Right renal cortex interstitium (tissue), 3 donors: Measurements from ENCODE around the gene ST6GALNAC6. TPM values are rescaled to one million over a fixed set of nuclear protein-coding genes. Genes with fewer than 3 reads are reported as not detected.
"Not testable (repeated sequence)": the region's sequence is repeated elsewhere in the genome, so short reads cannot be mapped to it uniquely, and the experiment has no call there.

Experiments
- DNase-seq, 3 donors: peaks; one replicate each; pipeline ENCODE4 v3.0.0-alpha.2; 2013; ENCODE audit warnings: low read depth in 3 of 3, low spot score in 2 of 3
- polyA plus RNA-seq, 3 donors: library from polyadenylated mRNA; unstranded; fragments of 120-200 nt; gene quantifications; one replicate each; pipeline ENCODE4 v1.2.1, GENCODE V29; 2013; ENCODE audit not compliant: insufficient read length in 3 of 3

The ST6GALNAC6 gene
- polyA plus RNA-seq, 3 donors: 39.7 to 47.3 (median 43.1) TPM

DNA sequence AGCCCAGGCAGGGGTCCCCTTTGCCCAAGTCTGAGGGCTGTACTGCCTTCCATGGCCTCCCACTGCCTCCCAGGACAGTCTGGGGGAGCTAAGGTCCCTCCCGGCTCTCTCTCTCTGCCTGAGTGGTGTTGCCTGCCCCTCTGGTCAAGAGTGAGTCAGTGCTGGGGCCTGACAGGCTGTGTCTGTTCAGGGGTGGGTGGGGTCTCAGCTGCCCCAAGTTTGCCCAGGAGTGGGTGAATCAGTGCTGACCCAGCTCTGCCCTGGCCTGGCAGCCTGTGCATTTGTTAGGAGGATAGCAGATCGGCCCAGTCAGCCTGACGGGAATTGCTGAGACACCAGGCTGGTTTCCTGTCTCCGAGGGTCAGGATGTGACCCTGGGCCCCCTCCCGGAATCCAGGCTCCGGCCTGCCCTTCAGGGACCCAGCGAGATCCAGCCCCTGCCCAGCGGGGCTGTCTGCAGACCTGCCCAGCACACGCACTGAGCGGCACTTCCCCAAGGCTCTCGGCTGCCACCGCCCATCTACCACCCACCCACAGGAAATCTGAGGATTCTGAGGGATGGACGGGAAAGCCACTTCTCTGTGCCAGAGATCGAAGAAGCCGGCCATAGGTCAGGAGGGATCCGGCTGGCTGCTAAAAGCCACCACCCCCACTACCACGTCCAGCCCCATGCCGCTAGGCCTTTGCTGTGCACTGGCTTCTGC is 60.9 kb downstream of the ST6GALNAC6 start:
- DNase-seq: no peak

DNA sequence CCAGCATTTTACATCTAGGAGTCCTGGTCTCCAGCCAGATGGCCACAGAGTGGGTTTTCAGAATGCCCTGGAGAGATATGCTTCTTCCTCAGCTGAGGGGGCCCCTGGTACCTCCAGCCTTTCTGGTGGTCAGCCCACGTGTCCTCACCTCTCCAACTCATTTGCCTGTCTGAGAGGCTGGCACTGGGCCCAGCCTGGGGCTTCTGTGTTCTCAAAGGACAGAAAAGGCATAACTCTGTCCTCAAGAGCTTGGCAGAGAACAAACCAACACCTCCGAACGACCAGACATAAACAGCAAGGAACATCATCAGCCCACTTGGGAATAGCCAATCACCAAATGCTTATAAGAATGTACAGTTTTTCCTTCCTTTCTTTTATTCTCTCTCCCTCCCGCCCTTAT is 62.1 kb downstream of the ST6GALNAC6 start:
- DNase-seq: no peak

DNA sequence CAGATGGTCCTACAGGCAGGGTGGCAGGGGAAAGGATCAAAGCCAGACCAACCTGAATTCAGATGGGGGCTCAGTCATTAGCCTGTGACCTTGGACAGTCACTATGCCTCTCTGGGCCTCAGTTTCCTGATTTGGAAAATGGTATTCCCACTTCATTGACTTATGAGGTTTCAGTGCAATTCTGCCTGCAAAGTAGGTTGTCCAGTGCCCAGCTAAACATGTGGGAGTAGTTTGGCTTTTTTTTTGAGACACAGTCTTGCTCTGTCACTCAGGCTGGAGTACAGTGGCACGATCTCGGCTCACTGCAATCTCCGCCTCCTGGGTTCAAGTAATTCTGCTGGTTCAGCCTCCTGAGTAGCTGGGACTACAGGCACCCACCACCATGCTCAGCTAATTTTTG is 62.8 kb downstream of the ST6GALNAC6 start:
- DNase-seq: not testable (repeated sequence)

DNA sequence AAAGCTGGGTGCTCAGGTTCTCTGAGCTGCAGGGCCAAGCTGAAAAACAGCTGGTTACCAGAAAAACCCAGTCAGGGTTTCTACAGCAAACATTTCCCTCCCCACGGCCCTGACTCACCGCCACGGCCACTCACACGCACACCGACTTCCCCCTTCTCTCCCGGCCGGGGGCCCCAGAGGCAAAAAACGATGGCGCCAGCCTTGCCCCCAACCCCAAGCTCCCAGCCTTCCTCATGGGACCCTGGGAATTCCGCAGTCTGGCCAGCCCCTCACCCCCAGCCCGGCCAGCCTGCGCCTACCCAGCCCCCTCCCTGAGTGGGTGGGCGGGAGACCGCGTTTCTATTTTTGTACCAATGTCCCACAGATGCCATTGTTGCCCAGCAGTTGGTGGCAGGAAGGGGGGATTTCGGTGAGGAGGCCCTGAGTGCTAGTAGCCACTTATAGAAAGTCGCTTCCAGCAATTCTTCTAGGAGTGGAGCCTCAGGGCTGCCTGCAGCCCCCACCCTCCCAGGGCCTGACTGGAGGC is 63.3 kb downstream of the ST6GALNAC6 start:
- no peak for DNase-seq

Other genes with a start within 250 kb of the ST6GALNAC6 start
- gene CFAP157, start 192.6 kb downstream of the ST6GALNAC6 start, polyA plus RNA-seq: 1 to 10 TPM; 2.7 to 3.3 (median 2.9) TPM
- 1 to 10 TPM; 6.6 to 9.6 (median 7.5) TPM for gene PTRH1, start 183.9 kb downstream of the ST6GALNAC6 start, polyA plus RNA-seq
- gene TTC16, start 183.5 kb downstream of the ST6GALNAC6 start, polyA plus RNA-seq: under 1 TPM; 0.14 to 0.26 (median 0.20) TPM
- 10 to 100 TPM; 12.3 to 15.6 (median 13.4) TPM for gene TOR2A, start 164.3 kb downstream of the ST6GALNAC6 start, polyA plus RNA-seq
- 10 to 100 TPM; 12.1 to 15.1 (median 12.6) TPM for gene SH2D3C, start 120.9 kb downstream of the ST6GALNAC6 start, polyA plus RNA-seq
- 10 to 100 TPM; 69.3 to 69.7 (median 69.3) TPM for gene CDK9, start 113.6 kb downstream of the ST6GALNAC6 start, polyA plus RNA-seq
- gene FPGS, start 96.7 kb downstream of the ST6GALNAC6 start, polyA plus RNA-seq: 10 to 100 TPM; 35.6 to 42.0 (median 39.4) TPM
- 10 to 100 TPM; 72.5 to 78.1 (median 74.0) TPM for gene ENG, start 44.9 kb downstream of the ST6GALNAC6 start, polyA plus RNA-seq
- gene AK1, start 21.9 kb downstream of the ST6GALNAC6 start, polyA plus RNA-seq: 10 to 100 TPM; 33.9 to 40.0 (median 36.4) TPM
- 10 to 100 TPM; 10.6 to 11.8 (median 11.6) TPM for gene ST6GALNAC4, start 17.4 kb upstream of the ST6GALNAC6 start, polyA plus RNA-seq
- gene PIP5KL1, start 31.2 kb upstream of the ST6GALNAC6 start, polyA plus RNA-seq: 1 to 10 TPM; 1.1 to 1.6 (median 1.1) TPM
- 10 to 100 TPM; 33.3 to 37.4 (median 36.5) TPM for gene DPM2, start 38.3 kb upstream of the ST6GALNAC6 start, polyA plus RNA-seq
- 10 to 100 TPM; 23.3 to 33.9 (median 26.6) TPM for gene EEIG1, start 81.4 kb upstream of the ST6GALNAC6 start, polyA plus RNA-seq
- gene NAIF1, start 167.7 kb upstream of the ST6GALNAC6 start, polyA plus RNA-seq: 10 to 100 TPM in 1 of 3 donors, 1 to 10 TPM in 2; 9.5 to 11.0 (median 9.6) TPM
- gene SLC25A25, start 168.6 kb upstream of the ST6GALNAC6 start, polyA plus RNA-seq: 10 to 100 TPM; 12.8 to 14.0 (median 13.4) TPM
- gene PTGES2, start 228.1 kb upstream of the ST6GALNAC6 start, polyA plus RNA-seq: 10 to 100 TPM; 35.2 to 43.5 (median 39.2) TPM
- gene LCN2, start 249.8 kb upstream of the ST6GALNAC6 start, polyA plus RNA-seq: under 1 TPM; 0.29 to 0.86 (median 0.79) TPM